ENCODE data around the gene MTA1.

DNA sequence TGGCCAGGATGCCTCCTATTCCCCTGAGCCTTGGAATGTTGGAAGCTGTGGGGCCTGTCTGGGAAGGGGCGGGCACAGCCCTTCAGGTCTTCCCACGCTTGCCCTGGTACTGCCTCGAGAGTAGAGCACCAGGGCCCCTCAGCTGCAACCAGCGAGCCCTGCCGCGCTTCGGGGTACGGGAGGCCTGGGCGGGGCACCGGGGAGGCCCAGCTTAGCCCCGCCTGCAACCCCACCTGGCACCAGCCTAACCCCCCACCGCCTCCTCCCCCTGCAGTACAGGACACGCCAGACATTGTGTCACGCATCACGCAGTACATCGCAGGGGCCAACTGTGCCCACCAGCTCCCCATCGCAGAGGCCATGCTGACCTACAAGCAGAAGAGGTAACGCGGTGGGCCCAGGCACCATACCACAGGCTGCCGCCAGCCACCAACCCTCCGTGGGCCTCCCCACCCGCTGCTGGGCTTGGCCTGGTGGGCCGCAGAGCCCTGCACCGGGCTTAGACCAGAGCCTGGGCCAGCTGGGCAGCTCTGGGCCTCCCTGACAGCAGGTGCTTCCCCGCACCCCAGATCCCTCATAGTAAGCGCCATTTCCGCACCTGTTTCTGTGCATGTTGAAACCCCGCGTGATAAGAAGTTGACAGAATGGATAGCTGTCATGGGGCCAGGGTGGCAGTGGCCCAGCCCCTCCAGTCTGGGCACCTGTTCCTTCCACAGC is 34.9 kb upstream of the MTA1 start:
- TF ChIP-seq CTCF (IDR thresholded peaks at IDR 0.05; ENCODE audit: low read depth, low read length) (no peak), POLR2A (IDR thresholded peaks at IDR 0.05; ENCODE audit: extremely low read depth, insufficient read length) (no peak)

Measured in NB4 (cell line).